Measurements from ENCODE around the gene TSPEAR. TPM values are rescaled to one million over a fixed set of nuclear protein-coding genes. Genes with fewer than 3 reads are reported as not detected.
"Not testable (repeated sequence)": the region's sequence is repeated elsewhere in the genome, so short reads cannot be mapped to it uniquely, and the experiment has no call there.

The TSPEAR gene
- polyA plus RNA-seq, 1 of the 3 experiments (the other 2 are of a cell fraction), result 0.08 TPM

DNA sequence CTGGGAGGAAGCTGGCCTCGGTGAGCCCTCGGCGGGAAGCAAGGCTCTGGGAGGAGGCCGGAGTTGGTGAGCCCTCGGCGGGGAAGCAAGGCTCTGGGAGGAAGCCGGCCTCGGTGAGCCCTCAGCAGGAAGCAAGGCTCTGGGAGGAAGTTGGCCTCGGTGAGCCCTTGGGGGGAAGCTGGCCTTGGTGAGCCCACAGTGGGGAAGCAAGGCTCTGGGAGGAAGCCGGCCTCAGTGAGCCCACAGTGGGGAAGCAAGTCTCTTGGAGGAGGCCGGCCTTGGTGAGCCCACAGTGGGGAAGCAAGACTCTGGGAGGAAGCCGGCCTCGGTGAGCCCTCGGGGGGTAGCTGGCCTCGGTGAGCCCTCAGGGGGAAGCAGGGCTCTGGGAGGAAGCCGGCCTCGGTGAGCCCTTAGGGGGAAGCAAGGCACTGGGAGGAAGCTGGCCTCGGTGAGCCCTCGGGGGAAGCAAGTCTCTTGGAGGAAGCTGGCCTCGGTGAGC, 207.4 kb downstream of the TSPEAR start (continued):
- TF ChIP-seq RAD21 (IDR thresholded peaks at IDR 0.05; ENCODE audit: low read length) (no peak), TCF12 (IDR thresholded peaks at IDR 0.05) (no peak), SIN3A (IDR thresholded peaks at IDR 0.05; ENCODE audit: borderline replicate concordance, low read depth, low read length) (no peak)

DNA sequence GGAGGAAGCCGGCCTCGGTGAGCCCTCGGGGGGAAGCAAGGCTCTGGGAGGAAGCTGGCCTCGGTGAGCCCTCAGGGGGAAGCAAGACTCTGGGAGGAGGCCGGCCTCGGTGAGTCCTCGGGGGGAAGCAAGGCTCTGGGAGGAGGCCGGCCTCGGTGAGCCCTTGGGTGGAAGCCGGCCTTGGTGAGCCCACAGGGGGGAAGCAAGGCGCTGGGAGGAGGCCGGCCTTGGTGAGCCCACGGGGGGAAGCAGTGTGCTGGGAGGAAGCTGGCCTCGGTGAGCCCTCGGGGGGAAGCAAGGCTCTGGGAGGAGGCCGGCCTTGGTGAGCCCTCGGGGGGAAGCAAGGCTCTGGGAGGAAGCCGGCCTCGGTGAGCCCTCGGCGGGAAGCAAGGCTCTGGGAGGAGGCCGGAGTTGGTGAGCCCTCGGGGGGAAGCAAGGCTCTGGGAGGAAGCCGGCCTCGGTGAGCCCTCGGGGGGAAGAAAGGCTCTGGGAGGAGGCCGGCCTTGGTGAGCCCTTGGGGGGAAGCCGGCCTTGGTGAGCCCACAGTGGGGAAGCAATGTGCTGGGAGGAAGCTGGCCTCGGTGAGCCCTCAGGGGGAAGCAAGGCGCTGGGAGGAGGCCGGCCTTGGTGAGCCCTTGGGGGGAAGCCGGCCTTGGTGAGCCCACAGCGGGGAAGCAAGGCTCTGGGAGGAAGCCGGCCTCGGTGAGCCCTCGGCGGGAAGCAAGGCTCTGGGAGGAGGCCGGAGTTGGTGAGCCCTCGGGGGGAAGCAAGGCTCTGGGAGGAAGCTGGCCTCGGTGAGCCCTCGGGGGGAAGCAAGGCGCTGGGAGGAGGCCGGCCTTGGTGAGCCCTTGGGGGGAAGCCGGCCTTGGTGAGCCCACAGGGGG, 208.1 kb downstream of the TSPEAR start:
- H4K20me1 ChIP-seq (ENCODE audit: insufficient read depth); H2AFZ ChIP-seq (ENCODE audit: low read depth); H3K4me2 ChIP-seq; CTCF ChIA-PET; H3K36me3 ChIP-seq (replicated peaks in 1 of 2; ENCODE audit: control insufficient read depth in 1 of 2, insufficient read depth in 2 of 2, low read length in 1 of 2); H3K9me3 ChIP-seq; H3K79me2 ChIP-seq (ENCODE audit: insufficient read depth); H3F3A ChIP-seq (replicated peaks; ENCODE audit: insufficient read depth); H3K27ac ChIP-seq (ENCODE audit: low read depth in 2 of 2, low read length in 1 of 2); H3K4me1 ChIP-seq (ENCODE audit: control insufficient read depth in 1 of 2, insufficient read depth in 2 of 2, low read depth in 1 of 2, low read length in 1 of 2); DNase-seq; POLR2A ChIA-PET; H3K9me2 ChIP-seq; H3K4me3 ChIP-seq (ENCODE audit: low read depth in 2 of 2, low read length in 1 of 2); H3K9ac ChIP-seq: not testable (repeated sequence)
- WGBS (ENCODE audit: low lambda C conversion rate), result 67% methylated on average over 33 of the region's 44 CpGs
- H3K27me3 ChIP-seq (ENCODE audit: insufficient read depth), result peaks cover 34% of the 10 kb centered on the region

DNA sequence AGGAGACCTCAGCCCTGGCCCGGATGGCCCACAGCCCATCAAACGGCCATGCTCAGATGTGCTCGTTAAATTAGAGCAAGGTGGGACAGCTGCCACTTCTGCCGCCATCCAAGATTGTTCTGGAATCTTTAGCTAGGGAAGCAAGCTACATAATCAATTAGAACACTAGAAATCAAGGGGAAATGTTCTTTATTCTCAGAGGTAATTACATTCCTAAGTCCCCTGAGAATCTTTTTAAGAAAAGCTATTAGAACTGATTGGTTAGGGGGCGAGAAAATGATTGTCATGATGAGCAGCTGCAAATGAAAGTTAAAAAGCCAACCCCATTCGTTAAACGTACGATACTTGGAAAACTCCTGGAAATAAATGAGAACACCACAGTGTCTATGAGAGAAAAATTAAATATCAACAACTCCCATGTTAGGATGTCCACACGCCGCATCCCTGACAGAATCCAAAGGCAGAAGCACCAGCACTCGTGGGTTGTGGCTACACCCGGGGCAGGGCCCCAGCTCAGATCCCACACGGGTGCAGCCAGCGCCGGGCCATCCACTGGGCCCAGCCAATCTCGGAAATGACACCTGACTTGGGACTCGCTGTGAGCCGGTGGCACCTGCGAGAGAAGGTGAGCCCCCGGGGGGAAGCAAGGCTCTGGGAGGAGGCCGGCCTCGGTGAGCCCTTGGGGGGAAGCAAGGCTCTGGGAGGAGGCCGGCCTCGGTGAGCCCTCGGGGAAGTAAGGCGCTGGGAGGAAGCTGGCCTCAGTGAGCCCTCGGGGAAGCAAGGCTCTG, 209.0 kb downstream of the TSPEAR start:
- Histone ChIP-seq H3K27me3 (ENCODE audit: insufficient read depth) (peaks cover 26% of the 10 kb centered on the region), H4K20me1 (ENCODE audit: insufficient read depth) (no peaks in the 10 kb centered on the region), H2AFZ (ENCODE audit: low read depth) (no peak overlapping the region), H3K27ac (ENCODE audit: low read depth in 2 of 2, low read length in 1 of 2) (no peak overlapping the region), H3K4me1 (ENCODE audit: control insufficient read depth in 1 of 2, insufficient read depth in 2 of 2, low read depth in 1 of 2, low read length in 1 of 2) (no peaks in the 10 kb centered on the region), H3K9ac (no peak overlapping the region), H3K9me3 (no peaks in the 10 kb centered on the region), H3F3A (replicated peaks; ENCODE audit: insufficient read depth) (no peaks in the 10 kb centered on the region), H3K9me2 (no peaks in the 10 kb centered on the region), H3K4me2 (no peak overlapping the region), H3K4me3 (ENCODE audit: low read depth in 2 of 2, low read length in 1 of 2) (no peak overlapping the region), H3K79me2 (ENCODE audit: insufficient read depth) (no peaks in the 10 kb centered on the region), H3K36me3 (replicated peaks in 1 of 2; ENCODE audit: control insufficient read depth in 1 of 2, insufficient read depth in 2 of 2, low read length in 1 of 2) (no peaks in the 10 kb centered on the region)
- CTCF ChIA-PET, result interaction anchor here (1.0 to 1.3 kb wide), 2 partner anchors 8 to 12 kb away, joined by 4 read pairs; no protein-coding TSS in a partner anchor
- POLR2A ChIA-PET, result interaction anchor here (0.6 kb wide), 1 partner anchor 11 kb away, joined by 3 read pairs; no protein-coding TSS in a partner anchor
- DNase-seq, result no peak
- WGBS (ENCODE audit: low lambda C conversion rate), result 68% methylated on average over 20 of the region's 27 CpGs
- TF ChIP-seq, protein P1, sequence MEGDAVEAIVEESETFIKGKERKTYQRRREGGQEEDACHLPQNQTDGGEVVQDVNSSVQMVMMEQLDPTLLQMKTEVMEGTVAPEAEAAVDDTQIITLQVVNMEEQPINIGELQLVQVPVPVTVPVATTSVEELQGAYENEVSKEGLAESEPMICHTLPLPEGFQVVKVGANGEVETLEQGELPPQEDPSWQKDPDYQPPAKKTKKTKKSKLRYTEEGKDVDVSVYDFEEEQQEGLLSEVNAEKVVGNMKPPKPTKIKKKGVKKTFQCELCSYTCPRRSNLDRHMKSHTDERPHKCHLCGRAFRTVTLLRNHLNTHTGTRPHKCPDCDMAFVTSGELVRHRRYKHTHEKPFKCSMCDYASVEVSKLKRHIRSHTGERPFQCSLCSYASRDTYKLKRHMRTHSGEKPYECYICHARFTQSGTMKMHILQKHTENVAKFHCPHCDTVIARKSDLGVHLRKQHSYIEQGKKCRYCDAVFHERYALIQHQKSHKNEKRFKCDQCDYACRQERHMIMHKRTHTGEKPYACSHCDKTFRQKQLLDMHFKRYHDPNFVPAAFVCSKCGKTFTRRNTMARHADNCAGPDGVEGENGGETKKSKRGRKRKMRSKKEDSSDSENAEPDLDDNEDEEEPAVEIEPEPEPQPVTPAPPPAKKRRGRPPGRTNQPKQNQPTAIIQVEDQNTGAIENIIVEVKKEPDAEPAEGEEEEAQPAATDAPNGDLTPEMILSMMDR (IDR thresholded peaks at IDR 0.05), result no peak
- TF ChIP-seq TCF12 (IDR thresholded peaks at IDR 0.05) (no peak), TEAD4 (IDR thresholded peaks at IDR 0.05; ENCODE audit: borderline replicate concordance, insufficient read depth) (no peak), MXI1 (IDR thresholded peaks at IDR 0.05; ENCODE audit: low read depth, low read length) (no peak), FOXM1 (IDR thresholded peaks at IDR 0.05; ENCODE audit: low read depth) (no peak), POLR2AphosphoS5 (IDR thresholded peaks at IDR 0.05; ENCODE audit: low read depth, low read length) (no peak), SIN3A (IDR thresholded peaks at IDR 0.05; ENCODE audit: borderline replicate concordance, low read depth, low read length) (no peak), CHD2 (IDR thresholded peaks at IDR 0.05; ENCODE audit: low read length, partially characterized antibody) (no peak), FOSL2 (IDR thresholded peaks at IDR 0.05; ENCODE audit: borderline replicate concordance, low read depth) (no peak), FOXJ3 (CRISPR knock-in tag; IDR thresholded peaks at IDR 0.05) (no peak), GATA2 (CRISPR knock-in tag; IDR thresholded peaks at IDR 0.05) (no peak), YY1 (IDR thresholded peaks at IDR 0.05; ENCODE audit: low read depth) (no peak), GABPA (IDR thresholded peaks at IDR 0.05; ENCODE audit: low read depth) (no peak), NRF1 (IDR thresholded peaks at IDR 0.05; ENCODE audit: low read depth, low read length) (no peak), EZH2phosphoT487 (IDR thresholded peaks at IDR 0.05; ENCODE audit: borderline replicate concordance, low read depth) (no peak), RAD21 (IDR thresholded peaks at IDR 0.05; ENCODE audit: low read length) (no peak)
- TF ChIP-seq, protein P2, sequence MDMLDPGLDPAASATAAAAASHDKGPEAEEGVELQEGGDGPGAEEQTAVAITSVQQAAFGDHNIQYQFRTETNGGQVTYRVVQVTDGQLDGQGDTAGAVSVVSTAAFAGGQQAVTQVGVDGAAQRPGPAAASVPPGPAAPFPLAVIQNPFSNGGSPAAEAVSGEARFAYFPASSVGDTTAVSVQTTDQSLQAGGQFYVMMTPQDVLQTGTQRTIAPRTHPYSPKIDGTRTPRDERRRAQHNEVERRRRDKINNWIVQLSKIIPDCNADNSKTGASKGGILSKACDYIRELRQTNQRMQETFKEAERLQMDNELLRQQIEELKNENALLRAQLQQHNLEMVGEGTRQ (IDR thresholded peaks at IDR 0.05; ENCODE audit: borderline replicate concordance, low read depth, low read length), result no peak

Measured in SK-N-SH (cell line).